ENCODE data around the gene ZNF200.

The ZNF200 gene

DNA sequence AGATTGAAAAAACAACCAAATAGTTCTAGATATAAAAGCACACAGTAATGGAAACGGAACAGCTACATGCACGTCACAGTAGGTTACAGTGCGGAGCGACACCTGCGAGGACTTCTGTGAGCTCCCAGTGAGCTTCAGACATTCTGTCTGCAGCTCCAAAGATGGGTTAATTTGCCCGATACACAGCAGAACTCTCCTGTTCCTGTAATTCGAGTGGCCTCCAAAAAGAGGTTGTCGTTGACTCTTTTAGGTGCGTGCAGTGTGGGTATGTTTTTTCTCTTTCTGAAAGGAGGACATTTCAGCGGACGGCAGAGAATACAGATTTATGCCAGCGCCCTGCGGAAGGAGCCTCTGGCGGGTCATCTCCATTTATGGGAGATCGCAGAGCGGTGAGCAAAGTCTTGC is 44.0 kb downstream of the ZNF200 start:
- H3K9ac ChIP-seq = no peak overlapping the region
- no peaks in the 10 kb centered on the region; the same call in 1 of the 2 replicates for H3K27me3 ChIP-seq (ENCODE audit: insufficient read depth, low read depth)
- H3K4me2 ChIP-seq = no peak overlapping the region

GRCh38 chr16:3189869-3190268 is 45.1 kb downstream of the ZNF200 start:
- Histone ChIP-seq H3K9ac (no peak overlapping the region), H3K4me2 (peak overlapping the region; percentile 97), H3K4me1 (ENCODE audit: low read depth, poor library complexity, severe bottlenecking) (peaks cover 25% of the 10 kb centered on the region), H4K20me1 (ENCODE audit: insufficient read depth) (no peaks in the 10 kb centered on the region), H3K79me2 (ENCODE audit: insufficient read depth, low read depth) (no peaks in the 10 kb centered on the region), H3K4me3 (IDR thresholded peaks at IDR 0.05; ENCODE audit: insufficient read depth, low read depth, low read length) (no peak overlapping the region), H3K36me3 (ENCODE audit: insufficient read depth) (no peaks in the 10 kb centered on the region), H2AFZ (ENCODE audit: low read depth) (peak overlapping the region; percentile 35; the same call in 1 of the 2 replicates), H3K27ac (peak overlapping the region; percentile 4; the same call in 1 of the 2 replicates), H3K27me3 (ENCODE audit: insufficient read depth, low read depth) (no peaks in the 10 kb centered on the region; the same call in 1 of the 2 replicates)
- TF ChIP-seq, protein P1, sequence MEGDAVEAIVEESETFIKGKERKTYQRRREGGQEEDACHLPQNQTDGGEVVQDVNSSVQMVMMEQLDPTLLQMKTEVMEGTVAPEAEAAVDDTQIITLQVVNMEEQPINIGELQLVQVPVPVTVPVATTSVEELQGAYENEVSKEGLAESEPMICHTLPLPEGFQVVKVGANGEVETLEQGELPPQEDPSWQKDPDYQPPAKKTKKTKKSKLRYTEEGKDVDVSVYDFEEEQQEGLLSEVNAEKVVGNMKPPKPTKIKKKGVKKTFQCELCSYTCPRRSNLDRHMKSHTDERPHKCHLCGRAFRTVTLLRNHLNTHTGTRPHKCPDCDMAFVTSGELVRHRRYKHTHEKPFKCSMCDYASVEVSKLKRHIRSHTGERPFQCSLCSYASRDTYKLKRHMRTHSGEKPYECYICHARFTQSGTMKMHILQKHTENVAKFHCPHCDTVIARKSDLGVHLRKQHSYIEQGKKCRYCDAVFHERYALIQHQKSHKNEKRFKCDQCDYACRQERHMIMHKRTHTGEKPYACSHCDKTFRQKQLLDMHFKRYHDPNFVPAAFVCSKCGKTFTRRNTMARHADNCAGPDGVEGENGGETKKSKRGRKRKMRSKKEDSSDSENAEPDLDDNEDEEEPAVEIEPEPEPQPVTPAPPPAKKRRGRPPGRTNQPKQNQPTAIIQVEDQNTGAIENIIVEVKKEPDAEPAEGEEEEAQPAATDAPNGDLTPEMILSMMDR (conservative IDR thresholded peaks at IDR 0.05; ENCODE audit: low read depth, low read length) = no peak

More for the DNA sequence above, 44.0 kb downstream of the ZNF200 start:
- H3K4me3 ChIP-seq (IDR thresholded peaks at IDR 0.05; ENCODE audit: insufficient read depth, low read depth, low read length) = no peak overlapping the region
- H4K20me1 ChIP-seq (ENCODE audit: insufficient read depth) = no peaks in the 10 kb centered on the region
- no peak overlapping the region for H2AFZ ChIP-seq (ENCODE audit: low read depth)
- peaks cover 19% of the 10 kb centered on the region for H3K4me1 ChIP-seq (ENCODE audit: low read depth, poor library complexity, severe bottlenecking)
- H3K79me2 ChIP-seq (ENCODE audit: insufficient read depth, low read depth) = no peaks in the 10 kb centered on the region
- no peak overlapping the region for H3K27ac ChIP-seq
- TF ChIP-seq, protein P1 (conservative IDR thresholded peaks at IDR 0.05; ENCODE audit: low read depth, low read length) = no peak
- H3K36me3 ChIP-seq (ENCODE audit: insufficient read depth) = no peaks in the 10 kb centered on the region

GRCh38 chr16:3188925-3189825 is 45.8 kb downstream of the ZNF200 start:
- Histone ChIP-seq H3K36me3 (ENCODE audit: insufficient read depth) (no peaks in the 10 kb centered on the region), H3K4me2 (peak overlapping the region; percentile 97), H3K27me3 (ENCODE audit: insufficient read depth, low read depth) (no peaks in the 10 kb centered on the region; the same call in 1 of the 2 replicates), H3K27ac (peak overlapping the region; percentile 72), H3K9ac (peak overlapping the region; percentile 57), H2AFZ (ENCODE audit: low read depth) (peak overlapping the region; percentile 79), H3K4me3 (IDR thresholded peaks at IDR 0.05; ENCODE audit: insufficient read depth, low read depth, low read length) (no peak overlapping the region), H4K20me1 (ENCODE audit: insufficient read depth) (no peaks in the 10 kb centered on the region), H3K79me2 (ENCODE audit: insufficient read depth, low read depth) (no peaks in the 10 kb centered on the region), H3K4me1 (ENCODE audit: low read depth, poor library complexity, severe bottlenecking) (peaks cover 32% of the 10 kb centered on the region)
- TF ChIP-seq, protein P1 (conservative IDR thresholded peaks at IDR 0.05; ENCODE audit: low read depth, low read length) = no peak

GRCh38 chr16:3188675-3188924 is 46.4 kb downstream of the ZNF200 start:
- peak overlapping the region; percentile 97 for H3K4me2 ChIP-seq
- no peak overlapping the region for H3K4me3 ChIP-seq (IDR thresholded peaks at IDR 0.05; ENCODE audit: insufficient read depth, low read depth, low read length)
- peak overlapping the region; percentile 79 for H2AFZ ChIP-seq (ENCODE audit: low read depth)
- H3K27ac ChIP-seq = peak overlapping the region; percentile 72
- H3K79me2 ChIP-seq (ENCODE audit: insufficient read depth, low read depth) = no peaks in the 10 kb centered on the region
- H3K27me3 ChIP-seq (ENCODE audit: insufficient read depth, low read depth) = no peaks in the 10 kb centered on the region; the same call in 1 of the 2 replicates
- H4K20me1 ChIP-seq (ENCODE audit: insufficient read depth) = no peaks in the 10 kb centered on the region
- H3K36me3 ChIP-seq (ENCODE audit: insufficient read depth) = no peaks in the 10 kb centered on the region
- TF ChIP-seq, protein P1 (conservative IDR thresholded peaks at IDR 0.05; ENCODE audit: low read depth, low read length) = no peak
- peaks cover 32% of the 10 kb centered on the region for H3K4me1 ChIP-seq (ENCODE audit: low read depth, poor library complexity, severe bottlenecking)
- H3K9ac ChIP-seq = peak overlapping the region; percentile 57

Measured in KMS-11 (cell line).